BE2C (cell line): Measurements from ENCODE around the gene IGFBP2.

Experiments
- DNase-seq: peaks from one replicate; pipeline ENCODE4 v3.0.0-alpha.2; 2020
- H3K27me3 ChIP-seq: fragments of 250-450 bp; sonication (Bioruptor Pico); 2 replicates; pipeline ENCODE4 v1.5.1; 2020; ENCODE audit warnings: mild to moderate bottlenecking
- H3K36me3 ChIP-seq: fragments of 250-450 bp; sonication (Bioruptor Pico); 2 replicates; pipeline ENCODE4 v1.5.1; 2020; ENCODE audit warnings: mild to moderate bottlenecking
- H3K4me1 ChIP-seq: fragments of 250-450 bp; sonication (Bioruptor Pico); 2 replicates; pipeline ENCODE4 v1.5.1; 2020
- H3K4me3 ChIP-seq: 2 replicates; pipeline ENCODE4 v1.5.1; 2011; ENCODE audit warnings: low read depth, low read length
- H3K9me3 ChIP-seq: fragments of 250-450 bp; sonication (Bioruptor Pico); 2 replicates; pipeline ENCODE4 v1.5.1; 2020
- TF ChIP-seq, protein P1 (sequence below): IDR thresholded peaks from 2 replicates; pipeline ENCODE4 v1.5.1; 2012; ENCODE audit warnings: mild to moderate bottlenecking, low read depth, low read length

Gene IGFBP2

DNA sequence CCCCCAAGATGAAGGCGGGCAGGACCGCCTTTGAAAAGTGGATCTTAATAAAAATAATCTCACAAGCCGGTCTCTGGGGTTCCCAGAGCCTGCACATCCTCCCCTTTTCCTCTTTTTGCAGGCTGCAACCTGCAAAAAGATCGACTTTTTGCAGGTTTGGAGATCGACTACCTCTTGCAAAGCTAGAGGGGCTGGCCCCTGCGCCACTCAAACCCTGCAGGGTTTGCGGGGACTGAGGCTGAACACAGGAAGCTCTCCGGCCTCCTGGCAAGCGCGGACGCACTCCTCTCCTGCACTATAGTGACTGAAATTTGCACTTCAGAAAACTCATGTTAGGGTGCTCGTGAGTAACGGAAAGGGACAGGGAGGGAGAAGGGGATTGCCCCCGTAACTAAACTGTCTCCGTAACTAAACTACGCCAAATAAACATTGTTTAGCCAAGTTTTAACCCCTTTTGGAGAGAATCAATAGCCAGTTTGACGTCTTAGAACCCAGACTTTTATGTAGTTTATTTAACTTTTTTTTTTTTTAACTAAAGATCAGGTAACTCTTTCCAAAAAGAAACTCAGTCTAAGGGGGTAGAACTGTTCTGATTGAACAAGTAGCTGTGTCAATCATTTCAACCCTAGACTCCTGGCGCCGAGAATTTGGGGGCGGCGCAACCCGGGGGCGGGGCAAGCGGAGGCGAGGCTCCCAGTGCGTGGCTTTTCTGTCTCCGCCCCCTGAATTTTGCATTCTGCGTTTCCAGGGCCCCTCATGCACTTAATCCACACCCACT is 59.6 kb downstream of the IGFBP2 start:
- Histone ChIP-seq H3K4me1 (peaks cover 45% of the 10 kb centered on the region), H3K27me3 (no peaks in the 10 kb centered on the region), H3K9me3 (no peaks in the 10 kb centered on the region), H3K36me3 (no peaks in the 10 kb centered on the region), H3K4me3 (peak overlapping the region; percentile 71)
- DNase-seq = peak; percentile 94
- TF ChIP-seq, protein P1, sequence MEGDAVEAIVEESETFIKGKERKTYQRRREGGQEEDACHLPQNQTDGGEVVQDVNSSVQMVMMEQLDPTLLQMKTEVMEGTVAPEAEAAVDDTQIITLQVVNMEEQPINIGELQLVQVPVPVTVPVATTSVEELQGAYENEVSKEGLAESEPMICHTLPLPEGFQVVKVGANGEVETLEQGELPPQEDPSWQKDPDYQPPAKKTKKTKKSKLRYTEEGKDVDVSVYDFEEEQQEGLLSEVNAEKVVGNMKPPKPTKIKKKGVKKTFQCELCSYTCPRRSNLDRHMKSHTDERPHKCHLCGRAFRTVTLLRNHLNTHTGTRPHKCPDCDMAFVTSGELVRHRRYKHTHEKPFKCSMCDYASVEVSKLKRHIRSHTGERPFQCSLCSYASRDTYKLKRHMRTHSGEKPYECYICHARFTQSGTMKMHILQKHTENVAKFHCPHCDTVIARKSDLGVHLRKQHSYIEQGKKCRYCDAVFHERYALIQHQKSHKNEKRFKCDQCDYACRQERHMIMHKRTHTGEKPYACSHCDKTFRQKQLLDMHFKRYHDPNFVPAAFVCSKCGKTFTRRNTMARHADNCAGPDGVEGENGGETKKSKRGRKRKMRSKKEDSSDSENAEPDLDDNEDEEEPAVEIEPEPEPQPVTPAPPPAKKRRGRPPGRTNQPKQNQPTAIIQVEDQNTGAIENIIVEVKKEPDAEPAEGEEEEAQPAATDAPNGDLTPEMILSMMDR = no peak

DNA sequence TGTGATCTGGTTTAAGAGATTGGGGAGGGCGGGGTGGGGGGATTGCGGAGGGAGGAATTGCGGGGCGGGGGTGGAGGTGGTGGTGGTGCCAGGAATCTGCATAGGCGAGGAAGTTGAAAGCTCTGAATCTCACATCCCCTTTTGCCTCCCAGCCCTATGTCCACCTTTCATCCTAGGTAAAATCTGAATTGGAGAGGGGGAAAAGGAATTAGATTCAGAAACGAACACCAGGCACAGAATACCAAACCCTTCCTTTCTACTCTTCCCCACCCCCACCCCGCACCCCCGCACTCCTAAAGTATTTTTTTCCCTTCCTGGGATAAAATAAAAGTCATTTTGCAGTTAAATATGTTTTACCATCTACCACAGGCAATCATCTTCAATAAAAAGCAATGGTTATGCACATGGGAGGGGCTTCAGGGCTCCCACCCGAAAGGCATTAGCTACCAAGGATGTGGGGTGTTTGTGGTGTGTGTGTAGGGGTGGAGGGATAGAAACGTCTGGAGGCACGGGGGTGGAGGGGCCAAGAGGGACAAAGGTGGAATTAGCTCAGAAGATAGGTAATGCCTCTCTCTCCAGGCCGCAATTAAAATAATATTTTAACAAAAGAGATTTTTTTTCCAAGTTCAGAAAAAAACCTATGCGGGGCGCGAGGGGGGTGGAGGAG is 60.3 kb downstream of the IGFBP2 start:
- Histone ChIP-seq H3K36me3 (no peaks in the 10 kb centered on the region), H3K4me1 (peaks cover 49% of the 10 kb centered on the region), H3K4me3 (peak overlapping the region; percentile 71), H3K27me3 (no peaks in the 10 kb centered on the region), H3K9me3 (no peaks in the 10 kb centered on the region)
- TF ChIP-seq, protein P1 = no peak
- DNase-seq = no peak

DNA sequence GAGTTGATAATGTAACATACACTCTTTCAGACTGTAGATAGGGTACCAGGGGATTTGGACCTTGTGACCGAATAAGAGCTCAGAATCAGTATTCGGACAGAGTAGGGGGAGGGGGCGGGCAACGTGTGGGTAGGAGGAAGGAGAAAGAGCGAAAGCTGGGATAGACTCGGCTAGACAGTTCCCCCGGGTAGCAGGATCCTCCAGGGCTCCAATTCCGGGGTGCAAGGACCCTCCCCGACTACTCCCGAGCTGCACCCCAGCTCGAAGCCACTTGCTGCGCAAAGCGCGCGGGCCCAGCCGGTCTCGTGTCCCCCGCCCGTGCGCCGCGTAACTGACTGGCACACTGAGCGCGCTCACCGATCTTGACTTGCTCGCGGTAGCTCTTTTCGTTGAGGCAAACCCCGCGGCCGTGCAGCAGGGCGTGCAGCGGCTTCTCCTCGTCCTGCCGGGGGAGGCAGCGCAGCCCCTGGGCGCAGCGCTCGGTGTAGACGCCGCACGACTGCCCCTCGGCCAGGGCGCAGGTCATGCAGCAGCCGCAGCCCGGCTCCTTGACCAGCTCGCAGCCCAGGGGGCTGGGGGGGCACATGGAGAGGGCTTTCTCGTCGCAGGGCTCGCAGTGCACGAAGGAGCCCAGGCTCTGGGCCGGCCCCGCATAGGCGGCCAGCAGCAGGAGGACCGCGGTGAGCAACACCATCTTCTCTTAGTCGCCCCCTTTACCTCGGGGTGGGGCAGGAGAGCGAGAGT is 61.0 kb downstream of the IGFBP2 start:
- TF ChIP-seq, protein P1 = no peak
- Histone ChIP-seq H3K36me3 (no peaks in the 10 kb centered on the region), H3K9me3 (no peaks in the 10 kb centered on the region), H3K4me3 (peak overlapping the region; percentile 71), H3K4me1 (peaks cover 50% of the 10 kb centered on the region), H3K27me3 (no peaks in the 10 kb centered on the region)
- peak; percentile 81 for DNase-seq

DNA sequence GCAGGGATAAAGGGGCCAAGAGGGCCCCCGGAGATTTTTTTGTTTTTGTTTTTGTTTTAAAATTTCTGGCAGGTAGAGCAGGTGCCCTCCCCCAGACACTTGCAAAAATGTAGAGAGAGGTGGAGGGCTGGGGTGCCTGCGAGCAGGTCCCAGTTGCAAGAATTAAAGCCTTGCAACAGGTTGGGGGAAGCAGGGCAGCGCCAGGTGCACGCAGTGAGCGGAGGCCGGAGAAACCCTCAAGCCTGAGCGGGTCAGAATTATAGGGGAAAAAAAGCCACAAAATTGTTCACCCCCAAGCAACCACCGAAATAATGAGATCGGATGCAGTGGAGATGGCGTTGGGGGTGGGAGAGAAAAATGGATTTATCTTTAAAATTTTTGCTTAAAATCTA is 61.6 kb downstream of the IGFBP2 start:
- TF ChIP-seq, protein P1 = no peak
- Histone ChIP-seq H3K36me3 (no peaks in the 10 kb centered on the region), H3K4me1 (peaks cover 50% of the 10 kb centered on the region), H3K9me3 (no peaks in the 10 kb centered on the region), H3K4me3 (peak overlapping the region; percentile 71), H3K27me3 (no peaks in the 10 kb centered on the region)
- no peak for DNase-seq

DNA sequence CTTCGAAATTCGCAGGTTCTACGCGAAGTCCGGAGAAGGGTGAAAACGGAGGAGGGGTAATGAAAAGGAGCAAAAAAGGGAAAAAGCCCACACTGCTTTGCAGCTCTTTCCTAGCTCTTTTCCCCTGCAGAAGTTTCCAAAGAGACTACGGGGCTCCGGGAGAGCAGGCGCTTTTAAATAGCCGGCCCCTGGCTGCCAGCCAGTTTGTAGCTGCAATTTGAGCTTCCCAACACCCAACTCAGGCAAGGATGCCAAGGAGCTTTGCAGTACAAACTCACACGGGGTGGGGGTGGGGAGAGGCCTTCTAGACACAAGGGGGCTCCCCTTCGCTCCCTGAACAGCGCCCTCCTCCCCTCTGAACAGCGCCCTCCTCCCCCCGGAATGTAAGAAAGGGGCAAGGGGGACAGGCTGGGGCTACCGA is 62.2 kb downstream of the IGFBP2 start, which contains the start of gene IGFBP5:
Gene IGFBP5, minus strand, starts transcription at position 149 of the 421 bp plus-strand sequence. CDS start 774 bp downstream, outside the sequence.
- DNase-seq = peak; percentile 86
- TF ChIP-seq, protein P1 = peak; percentile 16; the same call in 1 of the 2 replicates
- Histone ChIP-seq H3K4me1 (peaks cover 47% of the 10 kb centered on the region), H3K9me3 (no peaks in the 10 kb centered on the region), H3K27me3 (no peaks in the 10 kb centered on the region), H3K36me3 (no peaks in the 10 kb centered on the region), H3K4me3 (peak within 1 kb of the TSS; percentile 71)
